ENCODE results near the gene XK. TPM values are rescaled to one million over a fixed set of nuclear protein-coding genes. Genes with fewer than 3 reads are reported as not detected.
"Not testable (repeated sequence)": the region's sequence is repeated elsewhere in the genome, so short reads cannot be mapped to it uniquely, and the experiment has no call there.

XK gene
- total RNA-seq, 1 donor from 2014 or later: 0.26 TPM

- Histone ChIP-seq H3K27me3 (ENCODE audit: control insufficient read depth, insufficient read depth, low read length) (no peaks in the 10 kb centered on the region), H3K36me3 (ENCODE audit: control insufficient read depth, insufficient read depth, low read length) (no peaks in the 10 kb centered on the region), H3K4me3 (ENCODE audit: low read depth, low read length) (no peak overlapping the region)
- TF ChIP-seq CTCF (IDR thresholded peaks at IDR 0.05; ENCODE audit: insufficient read depth, low read length, severe bottlenecking): no peak
- no peak for FAIRE-seq
- DNase-seq (ENCODE audit: low read depth): peak; percentile 4
Observed at GRCh38 chrX:37646254-37646653, 39.3 kb upstream of the XK start.

- DNase-seq (ENCODE audit: low read depth); FAIRE-seq; H3K36me3 ChIP-seq (ENCODE audit: control insufficient read depth, insufficient read depth, low read length); H3K27me3 ChIP-seq (ENCODE audit: control insufficient read depth, insufficient read depth, low read length); H3K4me3 ChIP-seq (ENCODE audit: low read depth, low read length): not testable (repeated sequence)
Observed at GRCh38 chrX:37650879-37651278, 34.7 kb upstream of the XK start.

- FAIRE-seq: no peak
- TF ChIP-seq CTCF (IDR thresholded peaks at IDR 0.05; ENCODE audit: insufficient read depth, low read length, severe bottlenecking): no peak
- H3K36me3 ChIP-seq (ENCODE audit: control insufficient read depth, insufficient read depth, low read length): no peaks in the 10 kb centered on the region
- no peak for DNase-seq (ENCODE audit: low read depth)
- H3K27me3 ChIP-seq (ENCODE audit: control insufficient read depth, insufficient read depth, low read length): no peaks in the 10 kb centered on the region
- no peak overlapping the region for H3K4me3 ChIP-seq (ENCODE audit: low read depth, low read length)
Observed at GRCh38 chrX:37651921-37652452, 33.6 kb upstream of the XK start.

GRCh38 chrX:37652589-37653231 lies 32.9 kb upstream of the XK start:
- Histone ChIP-seq H3K4me3 (ENCODE audit: low read depth, low read length) (no peak overlapping the region), H3K27me3 (ENCODE audit: control insufficient read depth, insufficient read depth, low read length) (no peaks in the 10 kb centered on the region), H3K36me3 (ENCODE audit: control insufficient read depth, insufficient read depth, low read length) (no peaks in the 10 kb centered on the region)
- TF ChIP-seq CTCF (IDR thresholded peaks at IDR 0.05; ENCODE audit: insufficient read depth, low read length, severe bottlenecking): no peak
- DNase-seq (ENCODE audit: low read depth): no peak
- no peak for FAIRE-seq

GRCh38 chrX:37653397-37654085 lies 32.0 kb upstream of the XK start:
- FAIRE-seq: no peak
- Histone ChIP-seq H3K27me3 (ENCODE audit: control insufficient read depth, insufficient read depth, low read length) (no peaks in the 10 kb centered on the region), H3K36me3 (ENCODE audit: control insufficient read depth, insufficient read depth, low read length) (no peaks in the 10 kb centered on the region), H3K4me3 (ENCODE audit: low read depth, low read length) (no peak overlapping the region)
- no peak for TF ChIP-seq CTCF (IDR thresholded peaks at IDR 0.05; ENCODE audit: insufficient read depth, low read length, severe bottlenecking)
- no peak for DNase-seq (ENCODE audit: low read depth)

GRCh38 chrX:37658343-37659030 lies 27.1 kb upstream of the XK start:
- Histone ChIP-seq H3K27me3 (ENCODE audit: control insufficient read depth, insufficient read depth, low read length) (no peaks in the 10 kb centered on the region), H3K4me3 (ENCODE audit: low read depth, low read length) (no peak overlapping the region), H3K36me3 (ENCODE audit: control insufficient read depth, insufficient read depth, low read length) (no peaks in the 10 kb centered on the region)
- no peak for TF ChIP-seq CTCF (IDR thresholded peaks at IDR 0.05; ENCODE audit: insufficient read depth, low read length, severe bottlenecking)
- FAIRE-seq: no peak
- DNase-seq (ENCODE audit: low read depth): no peak

Measured in bronchial epithelial cell (primary cell).